DMS79 treated with DMSO at 0.1 percent for 48 hours (cell line): ENCODE results near the gene ZNF674.
A peak's percentile ranks its signal among the peaks of the same experiment; 100 is the strongest.

Experiments
- DNase-seq: peaks from one replicate; lab custom pipeline; 2025; lab: John Stamatoyannopoulos, UW

Gene ZNF674

DNA sequence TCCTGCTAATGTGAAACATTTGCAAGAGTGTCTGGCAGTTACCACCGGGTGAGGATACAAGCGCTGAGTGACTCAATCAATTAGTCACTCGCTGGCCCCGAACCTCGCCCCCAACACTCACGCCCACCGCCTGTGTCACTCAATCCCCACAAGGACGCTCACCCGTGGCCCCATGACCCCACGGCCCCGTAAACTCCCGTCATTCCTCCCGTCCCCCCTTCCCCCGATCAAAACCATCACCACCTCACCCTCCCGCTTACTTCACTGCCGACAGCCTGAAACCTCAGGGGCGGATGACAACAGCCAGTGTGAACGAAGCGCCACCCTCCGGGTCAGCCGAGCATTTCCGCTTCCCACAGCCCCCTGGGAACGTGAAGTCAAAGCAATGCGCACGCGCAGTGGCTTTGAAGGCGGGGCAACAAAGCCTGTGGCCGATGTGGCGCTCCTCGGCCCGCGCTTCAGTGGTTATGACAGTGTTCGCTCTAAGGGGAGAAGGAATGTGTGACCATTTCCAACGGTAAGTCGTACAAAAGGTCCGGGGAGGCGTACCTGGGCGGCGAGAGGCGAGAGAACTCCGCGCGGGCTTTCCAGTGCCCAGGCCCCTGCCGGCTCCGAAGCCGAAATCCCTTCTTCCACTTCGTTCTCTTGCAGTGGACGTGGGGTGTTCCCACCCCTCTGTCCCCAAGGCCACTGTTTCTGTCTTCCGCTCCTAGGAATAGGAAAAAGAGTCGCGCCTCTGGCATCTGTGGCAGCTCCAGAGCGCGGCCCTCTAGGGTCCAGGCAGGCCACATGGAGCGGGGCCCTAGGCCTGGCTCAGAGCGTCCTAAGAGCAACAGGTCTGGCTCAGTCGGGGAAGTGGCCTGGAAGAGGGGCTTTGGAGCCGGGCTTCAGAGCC is at the start of gene ZNF674:
ZNF674 (minus strand) TSS at position 311 of the 895 bp plus-strand sequence. CDS start 3,334 bp downstream, outside the sequence.
- DNase-seq = peak; percentile 30

GRCh38 chrX:46589977-46590723 is 44.9 kb upstream of the ZNF674 start:
- peak; percentile 1 for DNase-seq

GRCh38 chrX:46588263-46588662 is 43.0 kb upstream of the ZNF674 start:
- DNase-seq = no peak

- DNase-seq = no peak
Observed at GRCh38 chrX:46587753-46588171, 42.5 kb upstream of the ZNF674 start.

DNA sequence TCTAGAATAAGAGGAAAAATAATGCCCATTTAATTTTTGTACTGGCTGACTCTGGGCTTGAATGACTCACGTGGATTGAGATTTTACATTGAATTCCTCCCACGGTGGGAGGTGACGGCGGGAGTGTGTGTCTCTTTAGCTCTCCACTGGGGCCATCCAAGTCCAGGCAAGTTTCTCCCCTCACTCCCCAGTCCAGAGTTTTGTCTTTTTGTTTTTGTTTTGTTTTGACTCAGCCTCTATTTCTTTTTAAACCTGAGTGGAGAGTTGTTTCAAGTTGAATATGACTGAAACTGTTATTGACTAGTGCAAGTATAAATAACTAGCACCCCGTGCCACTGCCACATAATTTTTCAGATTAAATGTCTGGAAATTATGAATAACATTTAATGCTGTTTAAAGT is 41.9 kb upstream of the ZNF674 start:
- DNase-seq = no peak

- no peak for DNase-seq
Observed at GRCh38 chrX:46584736-46585135, 39.5 kb upstream of the ZNF674 start.

DNA sequence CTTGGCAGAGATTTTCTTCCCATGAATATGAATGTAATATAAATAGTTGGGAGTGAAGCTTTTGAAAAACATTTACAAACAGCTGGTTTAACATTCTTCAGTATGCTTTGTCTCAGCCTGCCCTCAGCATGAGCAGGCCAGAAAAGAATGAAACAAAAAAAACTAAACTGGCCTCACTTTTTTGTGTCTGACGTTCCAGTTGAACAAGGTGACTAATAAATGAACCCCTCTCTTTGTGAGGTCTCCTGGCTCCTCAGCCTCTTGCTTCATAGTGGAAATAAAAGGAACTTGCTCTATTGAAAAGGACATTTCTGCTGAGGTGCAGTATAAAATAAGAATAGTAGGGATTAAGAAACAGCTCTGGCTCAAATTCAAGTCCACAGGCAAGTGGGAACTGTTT is 37.7 kb upstream of the ZNF674 start:
- DNase-seq = no peak

- no peak for DNase-seq
Observed at GRCh38 chrX:46582325-46582724, 37.1 kb upstream of the ZNF674 start.

GRCh38 chrX:46580613-46581012 is 35.4 kb upstream of the ZNF674 start:
- no peak for DNase-seq

- no peak for DNase-seq
Observed at GRCh38 chrX:46579250-46579649, 34.0 kb upstream of the ZNF674 start.

- DNase-seq = no peak
Observed at GRCh38 chrX:46577221-46578005, 32.2 kb upstream of the ZNF674 start.

GRCh38 chrX:46576458-46576857 is 31.2 kb upstream of the ZNF674 start:
- DNase-seq = no peak

- peak; percentile 0 for DNase-seq
Observed at GRCh38 chrX:46575991-46576392, 30.8 kb upstream of the ZNF674 start.

DNA sequence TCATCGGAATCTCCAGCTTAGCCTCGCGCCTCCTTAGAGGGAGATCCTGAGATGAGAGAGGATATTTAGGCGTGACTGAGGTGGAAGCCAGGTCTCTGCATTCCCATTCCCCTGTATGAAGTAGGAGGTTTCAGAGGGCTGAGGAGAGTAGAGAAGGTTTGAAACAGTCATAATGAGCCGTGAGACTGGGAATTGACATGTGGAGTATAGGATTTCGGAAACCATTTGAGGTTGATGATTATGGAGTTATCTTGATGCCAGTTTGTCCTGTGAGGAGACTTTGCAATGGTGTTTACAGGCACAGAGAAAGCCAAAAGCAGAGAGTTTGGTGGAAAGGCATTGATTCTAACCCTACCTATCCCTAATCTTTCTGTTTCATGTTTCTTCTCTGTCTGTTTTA is 30.4 kb upstream of the ZNF674 start:
- no peak for DNase-seq

- no peak for DNase-seq
Observed at GRCh38 chrX:46574774-46575381, 29.7 kb upstream of the ZNF674 start.

- DNase-seq = peak; percentile 1
Observed at GRCh38 chrX:46573892-46574773, 28.9 kb upstream of the ZNF674 start.

DNA sequence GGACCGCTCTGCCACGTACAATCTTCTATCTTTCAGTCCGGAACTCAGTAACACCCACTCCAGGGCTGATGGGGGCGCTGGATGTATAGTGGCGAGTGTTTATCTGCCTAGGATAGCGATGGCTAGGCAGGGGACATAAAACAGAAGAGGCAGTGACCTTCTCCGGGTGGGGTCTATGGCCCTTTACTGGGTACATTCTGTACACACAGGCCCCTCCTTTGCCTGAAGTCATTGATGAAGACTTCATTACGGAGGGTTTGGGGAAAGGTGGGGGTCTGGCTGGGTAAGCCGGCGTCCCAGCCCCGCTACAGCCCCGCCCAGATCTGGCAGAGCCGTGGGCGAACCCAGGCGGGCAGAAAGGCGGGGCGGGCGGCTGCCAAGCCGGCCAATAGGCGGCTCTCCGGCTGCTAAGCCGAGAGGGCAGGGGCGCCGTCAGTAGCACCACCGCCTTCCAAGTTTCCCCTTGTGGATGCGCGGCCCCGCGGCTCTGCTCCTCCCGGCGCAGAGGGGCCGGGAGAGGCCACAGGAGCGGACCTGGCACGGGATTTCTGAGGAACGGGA is 28.2 kb upstream of the ZNF674 start, which contains the start of gene CHST7:
CHST7 (plus strand) TSS at position 435 of the 561 bp plus-strand sequence. CDS start 167 bp downstream, outside the sequence.
- DNase-seq = peak; percentile 1

DNA sequence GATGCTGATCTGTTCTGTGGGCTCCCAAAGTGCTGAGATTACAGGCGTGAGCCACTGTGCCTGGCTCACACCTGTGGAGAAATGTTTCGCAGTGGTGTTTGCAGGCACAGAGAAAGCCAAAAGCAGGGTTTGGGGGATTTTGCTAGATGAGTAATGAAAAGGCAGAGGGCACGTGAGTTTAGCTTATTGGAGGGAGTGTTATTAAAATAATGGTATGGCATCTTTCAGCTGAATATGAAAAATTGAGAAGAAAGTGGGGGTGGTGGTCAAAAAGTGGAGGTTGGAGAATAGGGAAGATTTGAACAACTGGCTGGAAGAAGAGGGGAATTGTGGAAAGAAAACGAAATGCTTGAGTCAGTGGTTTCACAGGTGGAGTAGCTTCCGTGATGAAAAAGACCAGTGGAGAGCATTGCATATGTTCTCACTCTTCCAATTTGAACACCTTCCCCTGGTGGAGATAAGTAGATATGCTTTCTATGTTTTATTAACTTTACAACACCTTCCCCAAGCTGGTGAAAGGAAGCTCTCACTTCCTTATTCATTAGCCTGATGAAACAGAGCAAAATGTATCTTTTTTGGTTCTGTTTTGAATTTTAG is 27.2 kb upstream of the ZNF674 start:
- DNase-seq = no peak

DNA sequence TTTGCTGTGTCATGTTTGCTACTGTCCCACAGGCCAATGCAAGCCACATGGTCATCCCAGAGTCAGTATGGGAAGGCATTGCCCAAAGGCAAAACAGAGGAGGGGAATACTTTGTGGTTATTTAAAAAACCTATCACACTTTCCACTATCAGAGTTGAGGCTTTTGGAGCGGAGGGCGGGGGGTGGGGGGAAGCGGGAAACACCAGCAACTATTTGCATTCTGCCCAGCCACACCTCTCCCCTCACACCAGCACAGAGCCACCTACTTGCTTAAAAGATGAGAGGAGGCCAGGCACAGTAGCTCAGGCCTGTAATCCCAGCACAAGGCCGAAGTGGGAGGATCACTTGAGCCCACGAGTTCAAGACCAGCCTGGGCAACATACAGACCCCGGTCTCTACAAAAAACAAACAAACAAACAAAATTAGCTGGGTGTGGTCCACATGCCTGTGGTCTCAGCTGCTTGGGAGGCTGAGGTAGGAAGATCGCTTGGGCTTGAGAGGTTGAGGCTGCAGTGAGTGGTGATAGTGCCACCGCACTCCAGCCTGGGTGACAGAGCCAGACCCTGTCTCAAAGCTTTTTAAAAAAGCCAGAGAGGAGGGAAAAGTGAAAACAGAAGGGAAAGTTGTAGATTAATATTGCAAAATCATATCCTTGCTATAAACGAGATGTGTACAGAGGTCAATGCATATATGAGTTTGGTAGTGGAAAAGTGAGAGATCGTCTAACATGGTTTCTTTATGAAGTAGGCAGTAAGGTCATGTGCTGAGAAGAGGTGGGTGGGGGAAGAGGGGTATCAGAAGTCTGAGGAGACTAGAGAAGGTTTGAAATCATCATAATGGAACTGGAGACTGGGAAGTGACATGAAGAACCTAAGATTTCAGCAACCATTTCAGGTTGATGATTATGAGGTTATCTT is 26.5 kb upstream of the ZNF674 start:
- no peak for DNase-seq
